Ascending aorta (tissue), 2 donors: ENCODE measurements around the gene ADGRD2. TPM values are rescaled to one million over a fixed set of nuclear protein-coding genes. Genes with fewer than 3 reads are reported as not detected.

ENCODE experiments used
- DNase-seq, 2 donors: peaks; one replicate each; pipeline ENCODE4 v3.0.0-alpha.2; 2019; ENCODE audit warnings: low spot score in 2 of 2
- H3K27ac ChIP-seq, 2 donors: fragments of 200-600 bp; sonication (generic); one replicate each; pipeline ENCODE4 v1.5.1; 2016 to 2017; ENCODE audit warnings: mild to moderate bottlenecking in 1 of 2
- H3K27me3 ChIP-seq: fragments of 200-600 bp; sonication (generic); one replicate; pipeline ENCODE4 v1.5.1; 2017
- H3K36me3 ChIP-seq, 2 donors: fragments of 200-600 bp; sonication (generic); one replicate each; pipeline ENCODE4 v1.5.1; 2016
- H3K4me1 ChIP-seq, 2 donors: fragments of 200-600 bp; sonication (generic); one replicate each; pipeline ENCODE4 v1.5.1; 2016 to 2017; ENCODE audit warnings: mild to moderate bottlenecking in 1 of 2
- H3K4me3 ChIP-seq, 2 donors: fragments of 200-600 bp; sonication (generic); one replicate each; pipeline ENCODE4 v1.5.1; 2016 to 2017; ENCODE audit warnings: mild to moderate bottlenecking in 1 of 2
- H3K9me3 ChIP-seq, 2 donors: fragments of 200-600 bp; sonication (generic); one replicate each; pipeline ENCODE4 v1.5.1; 2016
- intact Hi-C: fragments of 100-400 bp; cut with DNase I; formaldehyde crosslinking; loops from one replicate; pipeline ENCODE4 v1.15.1; 2023
- total RNA-seq: library from RNA; depleted of rRNA; stranded (reverse); fragments of >200 nt; gene quantifications from one replicate; pipeline ENCODE4 v1.1.0, GENCODE V29; 2016
- TF ChIP-seq, protein P1 (sequence below), 3 experiments: fragments of 200-600 bp in 2 of 3; fragments of 450-650 bp in 1 of 3; sonication (generic) in 2 of 3; IDR thresholded peaks; one replicate each; pipeline ENCODE4 v1.5.1; 2016 to 2019; ENCODE audit warnings: antibody characterized with exemption in 3 of 3, mild to moderate bottlenecking in 1 of 3, moderate library complexity in 1 of 3

ADGRD2 gene
- total RNA-seq, 1 donor from 2014 or later = not detected

DNA sequence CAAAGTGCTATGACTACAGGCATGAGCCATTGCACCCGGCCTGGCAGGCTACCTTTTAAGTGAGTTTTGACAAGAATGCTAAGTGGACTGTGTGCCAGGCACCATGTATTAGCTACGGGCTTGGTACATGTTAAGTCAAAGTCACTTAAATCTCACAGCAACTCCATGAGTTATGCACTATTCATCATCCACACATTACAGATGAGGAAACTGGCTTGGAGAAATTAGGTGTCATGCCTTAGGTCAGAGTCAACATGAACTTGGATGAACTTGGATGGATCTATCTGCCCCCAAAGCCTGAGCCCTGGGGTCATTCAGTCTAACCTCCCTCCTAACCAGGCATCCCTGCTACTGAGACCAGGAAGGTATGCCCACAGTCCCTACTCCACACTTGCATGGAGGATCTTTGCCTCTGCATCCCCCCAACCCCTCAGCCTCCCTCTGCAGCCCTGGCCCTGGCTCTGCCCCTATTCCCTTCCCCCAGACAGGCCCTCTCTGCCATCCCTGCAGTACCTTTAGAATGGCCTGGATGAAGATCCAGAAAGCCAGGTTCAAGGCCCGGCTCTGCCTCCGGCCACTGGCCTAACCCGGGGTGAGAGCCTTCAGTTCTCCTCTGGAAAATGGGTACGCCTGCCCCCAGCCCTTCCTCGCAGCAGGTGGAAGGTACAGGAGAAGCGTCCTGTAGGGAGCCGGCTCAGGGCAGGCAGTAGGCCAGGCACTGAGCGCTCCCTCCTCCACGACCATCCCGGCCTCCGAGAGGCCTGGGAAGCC, 685 bp upstream of the ADGRD2 start:
- H3K4me1 ChIP-seq = no peaks in the 10 kb centered on the region
- H3K9me3 ChIP-seq = no peaks in the 10 kb centered on the region
- no peaks in the 10 kb centered on the region for H3K36me3 ChIP-seq
- intact Hi-C loops = no loop called here
- no peak for DNase-seq
- H3K4me3 ChIP-seq = no peak overlapping the region
- TF ChIP-seq, protein P1, sequence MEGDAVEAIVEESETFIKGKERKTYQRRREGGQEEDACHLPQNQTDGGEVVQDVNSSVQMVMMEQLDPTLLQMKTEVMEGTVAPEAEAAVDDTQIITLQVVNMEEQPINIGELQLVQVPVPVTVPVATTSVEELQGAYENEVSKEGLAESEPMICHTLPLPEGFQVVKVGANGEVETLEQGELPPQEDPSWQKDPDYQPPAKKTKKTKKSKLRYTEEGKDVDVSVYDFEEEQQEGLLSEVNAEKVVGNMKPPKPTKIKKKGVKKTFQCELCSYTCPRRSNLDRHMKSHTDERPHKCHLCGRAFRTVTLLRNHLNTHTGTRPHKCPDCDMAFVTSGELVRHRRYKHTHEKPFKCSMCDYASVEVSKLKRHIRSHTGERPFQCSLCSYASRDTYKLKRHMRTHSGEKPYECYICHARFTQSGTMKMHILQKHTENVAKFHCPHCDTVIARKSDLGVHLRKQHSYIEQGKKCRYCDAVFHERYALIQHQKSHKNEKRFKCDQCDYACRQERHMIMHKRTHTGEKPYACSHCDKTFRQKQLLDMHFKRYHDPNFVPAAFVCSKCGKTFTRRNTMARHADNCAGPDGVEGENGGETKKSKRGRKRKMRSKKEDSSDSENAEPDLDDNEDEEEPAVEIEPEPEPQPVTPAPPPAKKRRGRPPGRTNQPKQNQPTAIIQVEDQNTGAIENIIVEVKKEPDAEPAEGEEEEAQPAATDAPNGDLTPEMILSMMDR (IDR thresholded peaks at IDR 0.05) = no peak
- H3K27ac ChIP-seq = no peak overlapping the region
- no peaks in the 10 kb centered on the region for H3K27me3 ChIP-seq

GRCh38 chr9:124450931-124451661, 845 bp downstream of the ADGRD2 start:
- Histone ChIP-seq H3K4me3 (no peak overlapping the region), H3K27me3 (no peaks in the 10 kb centered on the region), H3K36me3 (no peaks in the 10 kb centered on the region), H3K4me1 (no peaks in the 10 kb centered on the region), H3K9me3 (no peaks in the 10 kb centered on the region), H3K27ac (no peak overlapping the region)
- intact Hi-C loops = no loop called here
- TF ChIP-seq, protein P1 (IDR thresholded peaks at IDR 0.05) = no peak
- no peak for DNase-seq

- Histone ChIP-seq H3K4me1 (no peaks in the 10 kb centered on the region), H3K4me3 (no peak overlapping the region), H3K36me3 (no peaks in the 10 kb centered on the region), H3K9me3 (no peaks in the 10 kb centered on the region), H3K27me3 (no peaks in the 10 kb centered on the region), H3K27ac (no peak overlapping the region)
- no peak for DNase-seq
- TF ChIP-seq, protein P1 (IDR thresholded peaks at IDR 0.05) = no peak
- intact Hi-C loops = no loop called here
Observed at GRCh38 chr9:124452326-124452725, 2.1 kb downstream of the ADGRD2 start.

DNA sequence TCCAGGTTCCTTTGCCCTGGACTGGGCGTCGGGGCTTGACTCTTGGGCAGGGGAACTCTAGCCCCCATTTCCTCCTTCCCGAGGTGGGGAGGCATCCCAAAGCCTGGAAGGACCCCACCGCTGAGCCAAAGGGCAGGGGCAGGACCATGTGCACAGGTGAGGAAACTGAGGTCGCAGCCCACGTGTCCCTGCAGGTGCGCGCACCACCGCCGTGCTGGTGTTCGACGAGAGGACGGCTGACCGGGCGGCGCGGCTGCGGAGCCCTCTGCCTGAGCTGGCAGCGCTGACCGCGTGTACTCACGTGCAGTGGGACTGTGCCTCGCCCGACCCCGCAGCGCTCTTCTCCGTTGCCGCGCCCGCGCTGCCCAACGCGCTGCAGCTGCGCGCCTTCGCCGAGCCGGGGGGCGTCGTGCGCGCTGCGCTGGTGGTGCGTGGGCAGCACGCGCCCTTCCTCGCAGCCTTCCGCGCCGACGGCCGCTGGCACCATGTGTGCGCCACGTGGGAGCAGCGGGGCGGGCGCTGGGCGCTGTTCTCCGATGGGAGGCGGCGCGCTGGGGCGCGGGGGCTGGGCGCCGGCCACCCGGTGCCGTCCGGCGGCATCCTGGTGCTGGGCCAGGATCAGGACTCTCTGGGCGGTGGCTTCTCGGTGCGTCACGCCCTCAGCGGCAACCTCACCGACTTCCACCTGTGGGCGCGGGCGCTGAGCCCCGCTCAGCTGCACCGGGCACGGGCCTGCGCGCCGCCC, 2.8 kb downstream of the ADGRD2 start:
- H3K27ac ChIP-seq = no peak overlapping the region
- H3K4me1 ChIP-seq = no peaks in the 10 kb centered on the region
- no peaks in the 10 kb centered on the region for H3K9me3 ChIP-seq
- DNase-seq = no peak
- no peaks in the 10 kb centered on the region for H3K36me3 ChIP-seq
- H3K4me3 ChIP-seq = no peak overlapping the region
- intact Hi-C loops = no loop called here
- H3K27me3 ChIP-seq = no peaks in the 10 kb centered on the region
- TF ChIP-seq, protein P1 (IDR thresholded peaks at IDR 0.05) = no peak

GRCh38 chr9:124453586-124454191, 3.4 kb downstream of the ADGRD2 start:
- H3K27me3 ChIP-seq = no peaks in the 10 kb centered on the region
- H3K27ac ChIP-seq = no peak overlapping the region
- no peaks in the 10 kb centered on the region for H3K9me3 ChIP-seq
- no peaks in the 10 kb centered on the region for H3K4me1 ChIP-seq
- H3K36me3 ChIP-seq = no peaks in the 10 kb centered on the region
- TF ChIP-seq, protein P1 (IDR thresholded peaks at IDR 0.05) = no peak
- no peak overlapping the region for H3K4me3 ChIP-seq
- intact Hi-C loops = no loop called here
- no peak for DNase-seq
